PC-3 (cell line): Measurements from ENCODE around the gene SELE. TPM values are rescaled to one million over a fixed set of nuclear protein-coding genes. Genes with fewer than 3 reads are reported as not detected.

Experiments used
- ATAC-seq: fragments of 200-7000 bp; cut with Tn5 transposase; 2 replicates; pipeline ENCODE4 v1.9.1; 2020; ENCODE audit warnings: mild to moderate bottlenecking, moderate library complexity
- BruUV-seq: library from RNA; stranded (reverse); fragments of 400-500 nt; replicated peaks from 2 replicates; lab custom pipeline; 2021; lab: Mats Ljungman, UMichigan
- CTCF ChIA-PET: fragments of 300-600 bp; sonication (Branson Sonifier 250); formaldehyde crosslinking; loops from one replicate; lab custom pipeline; 2022; ENCODE audit warnings: antibody characterized with exemption; lab: Charles Lee
- POLR2A ChIA-PET: fragments of 300-600 bp; sonication (Branson Sonifier 250); formaldehyde crosslinking; loops from one replicate; lab custom pipeline; 2022; ENCODE audit warnings: antibody characterized with exemption; ENCODE audit not compliant: unreplicated experiment; lab: Charles Lee
- DNase-seq: peaks from one replicate; pipeline ENCODE4 v3.0.0-alpha.2; 2015
- H2AFZ ChIP-seq: fragments of 300-600 bp; sonication (generic); 2 replicates; pipeline ENCODE4 v1.6.0; 2016; ENCODE audit warnings: antibody characterized with exemption, low read length
- H3F3A ChIP-seq: fragments of 300-600 bp; sonication (generic); one replicate; pipeline ENCODE4 v1.6.0; 2017; ENCODE audit warnings: antibody characterized with exemption, low read length, control low read depth, mild to moderate bottlenecking; ENCODE audit not compliant: unreplicated experiment
- H3K27ac ChIP-seq: fragments of 300-600 bp; sonication (generic); 2 replicates; pipeline ENCODE4 v1.5.1; 2016; ENCODE audit warnings: mild to moderate bottlenecking, low read length
- H3K27me3 ChIP-seq: fragments of 300-600 bp; sonication (generic); 2 replicates; pipeline ENCODE4 v1.6.1; 2016; ENCODE audit warnings: low read length, mixed read lengths
- H3K36me3 ChIP-seq: fragments of 300-600 bp; sonication (generic); 2 replicates; pipeline ENCODE4 v1.6.1; 2016; ENCODE audit warnings: low read depth, mixed run types, low read length, mixed read lengths
- H3K4me1 ChIP-seq: fragments of 300-600 bp; sonication (generic); 2 replicates; pipeline ENCODE4 v1.5.1; 2016; ENCODE audit warnings: low read length; ENCODE audit not compliant: insufficient read depth
- H3K4me2 ChIP-seq: fragments of 300-600 bp; sonication (generic); 2 replicates; pipeline ENCODE4 v1.6.0; 2016; ENCODE audit warnings: low read length
- H3K4me3 ChIP-seq: fragments of 300-600 bp; sonication (generic); 2 replicates; pipeline ENCODE4 v1.5.1; 2016; ENCODE audit warnings: mild to moderate bottlenecking, low read length, mixed read lengths
- H3K79me2 ChIP-seq: fragments of 300-600 bp; sonication (generic); 2 replicates; pipeline ENCODE4 v1.6.1; 2017; ENCODE audit warnings: low read length, mixed read lengths
- H3K9ac ChIP-seq: fragments of 300-600 bp; sonication (generic); 2 replicates; pipeline ENCODE4 v1.6.0; 2016; ENCODE audit warnings: mild to moderate bottlenecking, low read length
- H3K9me2 ChIP-seq: fragments of 300-600 bp; sonication (generic); replicated peaks from 2 replicates; pipeline ENCODE4 v1.6.1; 2016; ENCODE audit warnings: mixed run types, low read length, mixed read lengths
- H3K9me3 ChIP-seq: fragments of 300-600 bp; sonication (generic); 2 replicates; pipeline ENCODE4 v1.6.1; 2016; ENCODE audit warnings: low read length, mixed read lengths
- H4K20me1 ChIP-seq: fragments of 300-600 bp; sonication (generic); 2 replicates; pipeline ENCODE4 v1.6.1; 2016; ENCODE audit warnings: low read length, mixed read lengths
- CTCF ChIP-seq: fragments of 300-600 bp; sonication (generic); conservative IDR thresholded peaks from 2 replicates; pipeline ENCODE4 v1.5.1; 2017; ENCODE audit warnings: antibody characterized with exemption, low read depth, mild to moderate bottlenecking, low read length
- EZH2 ChIP-seq: fragments of 300-600 bp; sonication (generic); IDR thresholded peaks from one replicate; pipeline ENCODE4 v1.6.1; 2017; ENCODE audit warnings: antibody characterized with exemption, mild to moderate bottlenecking, low read length; ENCODE audit not compliant: unreplicated experiment
- EZH2phosphoT487 ChIP-seq: fragments of 300-600 bp; sonication (generic); IDR thresholded peaks from 2 replicates; pipeline ENCODE4 v1.6.1; 2018; ENCODE audit warnings: mild to moderate bottlenecking, antibody characterized with exemption, low read length, borderline replicate concordance
- intact Hi-C: fragments of 100-400 bp; cut with micrococcal nuclease; formaldehyde crosslinking; loops from 2 replicates; pipeline ENCODE4 v1.9.0; 2023
- total RNA-seq: library from RNA; depleted of rRNA; stranded (reverse); fragments of >200 nt; gene quantifications from 2 replicates; pipeline ENCODE4 v1.2.3, GENCODE V29; 2014

The SELE gene
- total RNA-seq, 1 experiment from 2014 or later: not detected

GRCh38 chr1:169765580-169766331 lies 31.9 kb upstream of the SELE start:
- TF ChIP-seq EZH2phosphoT487 (no peak), EZH2 (no peak), CTCF (no peak)
- no peaks in the 10 kb centered on the region for H3K9me2 ChIP-seq
- ATAC-seq (no peak), DNase-seq (no peak)
- no peak overlapping the region for H3K4me3 ChIP-seq
- no peak overlapping the region for H3K27ac ChIP-seq
- H3K27me3 ChIP-seq: no peaks in the 10 kb centered on the region
- intact Hi-C loops: no loop called here
- H3K4me2 ChIP-seq: no peak overlapping the region
- ChIA-PET CTCF (no interaction called here), POLR2A (no interaction called here)
- H3K9ac ChIP-seq: no peak overlapping the region
- no peaks in the 10 kb centered on the region for H3K79me2 ChIP-seq
- H3K9me3 ChIP-seq: no peaks in the 10 kb centered on the region
- peak overlapping the region; percentile 29; the same call in 1 of the 2 replicates for H2AFZ ChIP-seq
- H3K36me3 ChIP-seq: no peaks in the 10 kb centered on the region
- no peaks in the 10 kb centered on the region for H3F3A ChIP-seq
- no peaks in the 10 kb centered on the region for H4K20me1 ChIP-seq
- H3K4me1 ChIP-seq: no peaks in the 10 kb centered on the region
- BruUV-seq: no TSS peak

DNA sequence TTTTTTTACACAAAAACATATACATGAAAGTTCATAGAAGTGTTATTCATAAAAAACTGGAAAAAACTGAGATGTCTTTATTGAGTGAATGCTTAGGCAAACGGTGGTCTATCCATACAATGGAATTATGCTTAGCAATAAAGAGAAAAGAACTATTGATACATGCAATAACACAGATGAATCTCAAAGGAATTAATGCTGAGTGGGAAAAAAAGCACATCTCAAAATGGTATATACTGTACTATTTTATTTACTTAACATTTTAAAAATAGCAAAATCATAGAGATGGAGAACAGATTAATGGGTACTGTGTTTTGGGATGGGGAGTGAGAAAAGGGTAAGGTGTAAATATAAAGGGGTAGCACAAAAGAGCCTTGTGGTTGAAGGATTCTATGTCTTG lies 31.0 kb upstream of the SELE start:
- DNase-seq (no peak), ATAC-seq (no peak)
- H3K9me2 ChIP-seq: no peaks in the 10 kb centered on the region
- no peaks in the 10 kb centered on the region for H3K4me1 ChIP-seq
- POLR2A ChIA-PET: no interaction called here
- no peak overlapping the region for H3K4me3 ChIP-seq
- TF ChIP-seq EZH2 (no peak), CTCF (no peak), EZH2phosphoT487 (no peak)
- intact Hi-C loops: no loop called here
- CTCF ChIA-PET: no interaction called here
- H3K27me3 ChIP-seq: no peaks in the 10 kb centered on the region
- H3K9me3 ChIP-seq: no peaks in the 10 kb centered on the region
- no peaks in the 10 kb centered on the region for H3K79me2 ChIP-seq
- H2AFZ ChIP-seq: no peak overlapping the region
- no peak overlapping the region for H3K9ac ChIP-seq
- no peaks in the 10 kb centered on the region for H3F3A ChIP-seq
- H3K4me2 ChIP-seq: no peak overlapping the region
- H3K36me3 ChIP-seq: no peaks in the 10 kb centered on the region
- H4K20me1 ChIP-seq: no peaks in the 10 kb centered on the region
- H3K27ac ChIP-seq: no peak overlapping the region
- BruUV-seq: no TSS peak

DNA sequence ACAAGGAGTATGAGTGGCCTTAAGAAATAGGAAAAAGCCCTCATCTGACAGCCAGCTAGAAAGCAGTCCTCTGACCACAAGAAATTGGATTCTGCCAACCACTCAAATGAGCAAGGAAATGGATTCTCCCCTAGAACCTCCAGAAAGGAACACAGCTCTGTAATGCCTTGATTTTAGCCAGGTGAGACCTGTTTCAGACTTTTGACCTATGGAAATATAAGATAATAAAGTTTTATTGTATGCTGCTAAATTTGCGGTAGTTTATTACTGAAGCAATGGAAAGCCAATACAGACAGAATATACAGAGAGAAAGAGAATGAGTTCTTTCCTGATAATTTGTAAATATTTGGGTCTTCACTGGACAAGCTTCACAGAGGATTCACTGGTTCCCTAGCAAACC lies 28.8 kb upstream of the SELE start:
- no peak overlapping the region for H3K9ac ChIP-seq
- no peaks in the 10 kb centered on the region for H3K36me3 ChIP-seq
- CTCF ChIA-PET: no interaction called here
- DNase-seq: no peak
- no peak overlapping the region for H2AFZ ChIP-seq
- H3K4me1 ChIP-seq: no peaks in the 10 kb centered on the region
- TF ChIP-seq CTCF: no peak
- no peak for TF ChIP-seq EZH2phosphoT487
- no peak for TF ChIP-seq EZH2
- H3K4me3 ChIP-seq: no peak overlapping the region
- ATAC-seq: no peak
- H3K9me2 ChIP-seq: no peaks in the 10 kb centered on the region
- H3K27ac ChIP-seq: no peak overlapping the region
- no peaks in the 10 kb centered on the region for H3K79me2 ChIP-seq
- no peaks in the 10 kb centered on the region for H3K9me3 ChIP-seq
- no peak overlapping the region for H3K4me2 ChIP-seq
- no peaks in the 10 kb centered on the region for H3F3A ChIP-seq
- intact Hi-C loops: no loop called here
- POLR2A ChIA-PET: no interaction called here
- no TSS peak for BruUV-seq
- no peaks in the 10 kb centered on the region for H3K27me3 ChIP-seq
- H4K20me1 ChIP-seq: no peaks in the 10 kb centered on the region
